AG10803 (cell line): ENCODE measurements around the gene DUT.

ENCODE experiments used
- DNase-seq: peaks from one replicate; pipeline ENCODE4 v3.0.0; 2010; ENCODE audit warnings: low read depth
- H3K4me3 ChIP-seq: 2 replicates; pipeline ENCODE4 v1.5.1; 2011; ENCODE audit warnings: mild to moderate bottlenecking, low read length, control low read depth
- TF ChIP-seq, protein P1 (sequence below): conservative IDR thresholded peaks from 2 replicates; pipeline ENCODE4 v1.5.1; 2011; ENCODE audit warnings: mild to moderate bottlenecking, low read length, control low read depth, inconsistent platforms

Gene DUT

DNA sequence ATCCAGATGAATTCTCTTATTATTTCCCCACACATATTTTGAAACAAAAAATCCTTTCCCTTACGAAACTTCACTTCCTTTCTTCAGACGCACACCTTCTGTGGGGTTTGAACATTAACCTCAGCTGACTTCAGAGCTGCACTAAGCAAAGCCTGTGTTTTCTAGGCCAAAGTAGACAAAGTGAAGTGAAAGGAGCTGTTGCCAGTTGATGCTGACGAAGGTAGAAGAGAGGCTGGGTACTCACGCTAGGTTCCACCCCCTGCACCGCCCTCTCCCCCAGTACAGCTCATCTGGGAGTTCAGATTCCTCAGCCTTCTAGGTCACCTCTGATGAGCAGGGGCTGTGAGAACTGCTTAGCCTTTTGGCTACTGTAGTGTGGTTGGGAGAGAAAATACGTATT, 24.1 kb downstream of the DUT start:
- peak; percentile 91 for DNase-seq

DNA sequence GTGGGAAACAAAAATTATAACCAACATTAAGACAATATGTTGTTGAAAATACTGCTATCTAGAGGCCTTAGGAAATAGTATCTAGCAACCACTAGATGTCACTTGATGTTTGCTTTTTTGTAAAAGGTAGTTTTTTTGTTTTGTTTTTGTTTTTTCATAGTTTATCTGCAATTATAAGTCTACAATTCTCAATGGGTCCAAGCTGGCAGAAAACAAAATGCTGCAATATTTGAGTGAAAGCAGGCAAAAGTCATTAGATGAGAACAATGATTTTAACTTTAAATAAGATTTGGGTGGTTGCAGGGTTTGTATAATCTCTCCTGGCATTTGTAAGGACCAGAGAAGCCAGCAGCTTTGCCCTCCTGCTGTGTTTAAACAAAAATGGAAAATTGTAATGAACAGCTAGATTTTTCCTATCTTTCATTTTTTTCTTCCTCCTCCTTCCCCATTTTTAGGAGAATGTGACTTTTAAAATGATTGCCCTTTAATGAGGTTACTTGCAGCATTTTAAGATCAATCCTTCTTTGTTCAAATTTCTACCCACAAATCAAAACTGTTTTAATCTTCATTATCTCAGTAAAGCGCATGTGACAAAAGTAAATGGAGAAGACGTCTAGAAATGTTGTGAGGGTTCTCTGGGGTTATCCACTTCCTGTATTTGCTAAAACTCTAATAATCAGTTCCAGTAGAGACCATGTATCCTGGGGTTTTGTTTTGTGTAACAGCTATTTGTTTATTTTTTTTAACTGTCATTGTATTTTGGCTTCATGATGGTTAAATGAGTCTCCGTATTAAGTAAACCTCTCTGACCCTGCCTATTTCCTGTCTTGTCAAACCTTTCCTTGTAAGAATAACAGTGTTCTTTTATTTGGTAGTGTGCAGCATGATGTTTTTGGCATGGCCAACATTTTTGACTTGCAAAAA, 27.3 kb downstream of the DUT start:
- no peak overlapping the region for H3K4me3 ChIP-seq
- TF ChIP-seq, protein P1, sequence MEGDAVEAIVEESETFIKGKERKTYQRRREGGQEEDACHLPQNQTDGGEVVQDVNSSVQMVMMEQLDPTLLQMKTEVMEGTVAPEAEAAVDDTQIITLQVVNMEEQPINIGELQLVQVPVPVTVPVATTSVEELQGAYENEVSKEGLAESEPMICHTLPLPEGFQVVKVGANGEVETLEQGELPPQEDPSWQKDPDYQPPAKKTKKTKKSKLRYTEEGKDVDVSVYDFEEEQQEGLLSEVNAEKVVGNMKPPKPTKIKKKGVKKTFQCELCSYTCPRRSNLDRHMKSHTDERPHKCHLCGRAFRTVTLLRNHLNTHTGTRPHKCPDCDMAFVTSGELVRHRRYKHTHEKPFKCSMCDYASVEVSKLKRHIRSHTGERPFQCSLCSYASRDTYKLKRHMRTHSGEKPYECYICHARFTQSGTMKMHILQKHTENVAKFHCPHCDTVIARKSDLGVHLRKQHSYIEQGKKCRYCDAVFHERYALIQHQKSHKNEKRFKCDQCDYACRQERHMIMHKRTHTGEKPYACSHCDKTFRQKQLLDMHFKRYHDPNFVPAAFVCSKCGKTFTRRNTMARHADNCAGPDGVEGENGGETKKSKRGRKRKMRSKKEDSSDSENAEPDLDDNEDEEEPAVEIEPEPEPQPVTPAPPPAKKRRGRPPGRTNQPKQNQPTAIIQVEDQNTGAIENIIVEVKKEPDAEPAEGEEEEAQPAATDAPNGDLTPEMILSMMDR: peak; percentile 74
- peak; percentile 72 for DNase-seq

More for the DNA sequence above, 24.1 kb downstream of the DUT start:
- no peak overlapping the region for H3K4me3 ChIP-seq
- TF ChIP-seq, protein P1: no peak

DNA sequence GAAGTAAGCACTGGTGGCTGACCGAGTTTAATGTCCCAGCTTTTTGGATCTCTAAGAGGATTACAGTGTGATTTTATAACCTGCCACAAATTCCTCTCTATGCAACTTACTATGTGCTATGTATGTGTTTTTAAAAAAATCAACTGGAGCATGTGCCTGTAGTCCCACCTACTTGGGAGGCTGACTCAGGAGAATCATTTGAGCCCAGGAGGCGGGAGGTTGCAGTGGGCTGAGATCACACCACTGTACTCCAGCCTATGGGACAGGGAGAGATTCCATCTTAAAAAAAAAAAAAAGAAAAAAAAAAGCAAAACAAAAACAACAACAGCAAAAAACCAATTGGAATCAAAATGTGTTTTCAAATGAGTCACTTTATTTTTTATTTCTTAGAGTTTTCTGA, 29.6 kb downstream of the DUT start:
- H3K4me3 ChIP-seq: no peak overlapping the region
- peak; percentile 40 for DNase-seq
- TF ChIP-seq, protein P1: no peak

DNA sequence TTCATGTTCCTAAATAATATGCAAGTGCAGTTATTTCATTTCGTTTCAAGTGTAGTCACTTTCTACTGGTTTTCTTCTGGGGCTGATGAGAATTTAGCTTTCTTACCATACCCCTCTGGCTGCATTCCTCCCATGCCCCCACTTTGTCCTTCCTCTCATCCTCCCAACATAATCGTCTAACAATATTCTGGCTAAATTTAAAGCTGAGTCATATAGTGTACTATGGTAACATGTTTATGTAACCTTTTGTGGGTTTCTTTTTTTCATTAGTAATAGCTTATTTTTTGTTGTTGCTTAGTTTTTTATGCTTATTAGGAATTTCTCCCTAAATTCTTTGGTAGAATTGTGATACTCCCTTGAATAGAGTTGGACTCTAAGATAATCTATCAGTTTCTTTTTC, 30.5 kb downstream of the DUT start:
- no peak for DNase-seq
- H3K4me3 ChIP-seq: no peak overlapping the region
- TF ChIP-seq, protein P1: no peak

DNA sequence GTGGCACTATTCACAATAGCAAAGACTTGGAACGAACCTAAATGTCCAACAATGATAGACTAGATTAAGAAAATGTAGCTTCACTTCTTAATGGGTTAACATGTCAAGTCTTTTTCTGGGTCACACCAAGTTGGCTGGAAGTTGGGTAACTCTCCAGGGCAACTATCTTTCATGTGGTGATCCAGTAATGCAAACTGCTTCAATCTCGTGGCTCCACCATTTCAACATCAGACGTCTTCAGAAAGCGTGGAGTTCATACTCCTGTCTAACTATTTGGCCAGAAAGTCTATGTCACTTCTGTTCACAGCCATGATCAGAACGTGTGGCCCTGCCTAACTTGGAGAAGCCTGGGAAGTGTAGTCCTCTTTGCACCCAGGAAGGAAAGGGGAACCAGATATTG, 32.2 kb downstream of the DUT start:
- TF ChIP-seq, protein P1: no peak
- no peak overlapping the region for H3K4me3 ChIP-seq
- DNase-seq: peak; percentile 42

DNA sequence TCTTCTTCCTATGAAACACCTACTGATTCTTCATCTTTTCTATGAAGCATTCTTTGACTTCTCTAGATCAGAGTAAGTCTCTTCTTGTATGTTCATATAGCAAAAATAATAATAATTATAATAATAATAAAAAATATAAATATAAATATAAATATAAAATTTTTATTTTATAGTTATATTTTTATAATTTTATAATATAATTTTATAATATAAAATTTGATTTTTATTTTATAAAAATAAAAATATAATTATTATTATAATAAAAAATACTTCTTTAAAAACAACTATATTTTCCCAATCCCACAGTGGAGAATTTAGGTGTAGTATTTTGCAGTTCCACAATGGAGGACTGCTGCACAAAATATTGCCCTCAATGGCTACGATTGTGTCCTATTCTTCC, 34.3 kb downstream of the DUT start:
- DNase-seq: no peak
- H3K4me3 ChIP-seq: no peak overlapping the region
- TF ChIP-seq, protein P1: no peak

DNA sequence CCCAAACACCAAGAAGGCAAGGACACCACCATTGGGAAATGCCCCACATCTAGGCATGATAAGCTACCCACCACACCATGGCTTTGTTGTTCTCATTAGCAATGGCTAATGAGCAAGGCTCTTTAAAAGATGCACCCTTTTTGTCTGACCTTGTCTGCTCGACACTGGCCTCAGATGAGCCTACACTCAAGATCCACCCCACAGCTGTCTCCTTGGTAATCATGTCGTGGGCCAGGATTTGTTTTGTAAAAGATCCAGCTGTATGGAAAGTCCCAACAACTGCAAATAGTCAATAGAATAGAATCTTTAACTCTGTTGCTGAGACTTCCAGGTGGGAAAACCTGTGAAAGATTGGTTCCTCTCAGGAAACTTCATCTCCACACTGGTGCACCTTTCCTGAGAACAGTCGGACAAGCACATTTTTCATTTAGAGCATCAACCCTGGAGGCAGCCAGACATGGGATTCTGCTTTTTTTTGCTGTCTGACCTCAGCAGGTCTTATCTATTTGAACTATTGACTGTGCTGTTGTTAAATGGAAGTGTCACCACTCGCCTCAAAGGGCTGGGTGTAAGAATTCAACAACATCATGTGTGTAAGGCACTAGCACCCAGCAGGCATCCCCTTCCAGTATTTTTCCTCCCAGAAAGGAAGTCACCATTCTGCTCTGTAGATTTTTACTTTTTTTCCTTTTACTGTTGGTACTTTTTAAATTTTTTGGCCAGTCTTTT, 35.5 kb downstream of the DUT start:
- no peak for DNase-seq
- TF ChIP-seq, protein P1: no peak
- no peak overlapping the region for H3K4me3 ChIP-seq
